ENCODE results near the gene LHFPL5. TPM values are rescaled to one million over a fixed set of nuclear protein-coding genes. Genes with fewer than 3 reads are reported as not detected.

LHFPL5 gene
- total and polyA plus RNA-seq, 2 of the 13 experiments (the other 11 are each of a cell fraction or from before 2014, with no cell fraction given) = 0.03 TPM; not detected in 1

GRCh38 chr6:35788423-35788982, 16.6 kb upstream of the LHFPL5 start:
- DNase-seq (ENCODE audit: low spot score) (no peak), FAIRE-seq (no peak), ATAC-seq (no peak)
- intact Hi-C loops (cut with micrococcal nuclease; ENCODE audit: unreplicated experiment) = no loop called here
- no peak overlapping the region for H3K4me3 ChIP-seq (replicated peaks in 1 of 3; ENCODE audit: insufficient read depth in 1 of 3, low read depth in 2 of 3, low read length in 3 of 3)
- CTCF ChIA-PET (ENCODE audit: low intra/inter-chr PET ratio, low total read pairs) = no interaction called here
- no peaks in the 10 kb centered on the region for H3K36me3 ChIP-seq (replicated peaks in 1 of 2; ENCODE audit: control insufficient read depth in 1 of 2, insufficient read depth in 2 of 2, low read length in 2 of 2)
- H3K9ac ChIP-seq (ENCODE audit: insufficient read depth, low read depth, low read length) = no peak overlapping the region
- no TSS peak for BruUV-seq (replicated peaks)
- in situ Hi-C loops (cut with HindIII; ENCODE audit: extremely low pct_ligation_motif_present, low pct_unique_long_range_greater_than_20kb) = no loop called here
- H3K4me1 ChIP-seq (ENCODE audit: insufficient read depth, low read length) = peaks cover 18% of the 10 kb centered on the region
- 22% methylated on average over 4 of the region's 4 CpGs for WGBS (ENCODE audit: low lambda C conversion rate)
- POLR2A ChIA-PET = no interaction called here
- H3K27me3 ChIP-seq (ENCODE audit: control insufficient read depth in 1 of 2, insufficient read depth in 2 of 2, low read length in 2 of 2) = peaks cover 1 to 24% of the 10 kb centered on the region in 2 experiments; a peak in 3 of 5 replicates
- no peaks in the 10 kb centered on the region for H3K9me3 ChIP-seq (ENCODE audit: low read length)
- H3K27ac ChIP-seq (ENCODE audit: extremely low read length, insufficient read depth, low read length) = no peak overlapping the region
- no peak overlapping the region for H2AFZ ChIP-seq (ENCODE audit: low read length)
- H3K79me2 ChIP-seq (ENCODE audit: insufficient read depth, low read length) = no peaks in the 10 kb centered on the region
- no peak overlapping the region for H3K4me2 ChIP-seq (ENCODE audit: low read depth, low read length)
- H4K20me1 ChIP-seq (ENCODE audit: insufficient read depth, low read length) = no peaks in the 10 kb centered on the region
- TF ChIP-seq CCDC6 (CRISPR knock-in tag; IDR thresholded peaks at IDR 0.05) (no peak), NCOA1 (CRISPR knock-in tag; IDR thresholded peaks at IDR 0.05) (no peak), ZNF280B (CRISPR knock-in tag; IDR thresholded peaks at IDR 0.05; ENCODE audit: borderline replicate concordance) (no peak), PCBP1 (IDR thresholded peaks at IDR 0.05; ENCODE audit: borderline replicate concordance, low read depth, low read length) (no peak), ZNF431 (CRISPR knock-in tag; IDR thresholded peaks at IDR 0.05; ENCODE audit: borderline replicate concordance, low read depth) (no peak), REXO4 (CRISPR knock-in tag; IDR thresholded peaks at IDR 0.05; ENCODE audit: borderline replicate concordance) (no peak), ZNF343 (CRISPR knock-in tag; IDR thresholded peaks at IDR 0.05) (no peak), ZNF292 (CRISPR knock-in tag; IDR thresholded peaks at IDR 0.05; ENCODE audit: borderline replicate concordance, low read depth) (no peak), ZNF678 (CRISPR knock-in tag; IDR thresholded peaks at IDR 0.05) (no peak), ZNF687 (CRISPR knock-in tag; IDR thresholded peaks at IDR 0.05) (no peak), MBNL3 (CRISPR knock-in tag; conservative IDR thresholded peaks at IDR 0.05) (no peak), ZKSCAN8 (CRISPR knock-in tag; IDR thresholded peaks at IDR 0.05; ENCODE audit: borderline replicate concordance) (no peak), ZSCAN30 (CRISPR knock-in tag; IDR thresholded peaks at IDR 0.05) (no peak)
- TF ChIP-seq, protein P1, sequence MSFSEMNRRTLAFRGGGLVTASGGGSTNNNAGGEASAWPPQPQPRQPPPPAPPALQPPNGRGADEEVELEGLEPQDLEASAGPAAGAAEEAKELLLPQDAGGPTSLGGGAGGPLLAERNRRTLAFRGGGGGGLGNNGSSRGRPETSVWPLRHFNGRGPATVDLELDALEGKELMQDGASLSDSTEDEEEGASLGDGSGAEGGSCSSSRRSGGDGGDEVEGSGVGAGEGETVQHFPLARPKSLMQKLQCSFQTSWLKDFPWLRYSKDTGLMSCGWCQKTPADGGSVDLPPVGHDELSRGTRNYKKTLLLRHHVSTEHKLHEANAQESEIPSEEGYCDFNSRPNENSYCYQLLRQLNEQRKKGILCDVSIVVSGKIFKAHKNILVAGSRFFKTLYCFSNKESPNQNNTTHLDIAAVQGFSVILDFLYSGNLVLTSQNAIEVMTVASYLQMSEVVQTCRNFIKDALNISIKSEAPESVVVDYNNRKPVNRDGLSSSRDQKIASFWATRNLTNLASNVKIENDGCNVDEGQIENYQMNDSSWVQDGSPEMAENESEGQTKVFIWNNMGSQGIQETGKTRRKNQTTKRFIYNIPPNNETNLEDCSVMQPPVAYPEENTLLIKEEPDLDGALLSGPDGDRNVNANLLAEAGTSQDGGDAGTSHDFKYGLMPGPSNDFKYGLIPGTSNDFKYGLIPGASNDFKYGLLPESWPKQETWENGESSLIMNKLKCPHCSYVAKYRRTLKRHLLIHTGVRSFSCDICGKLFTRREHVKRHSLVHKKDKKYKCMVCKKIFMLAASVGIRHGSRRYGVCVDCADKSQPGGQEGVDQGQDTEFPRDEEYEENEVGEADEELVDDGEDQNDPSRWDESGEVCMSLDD (CRISPR knock-in tag; IDR thresholded peaks at IDR 0.05; ENCODE audit: borderline replicate concordance) = no peak
